H1 (cell line): ENCODE measurements around the gene FHL2. TPM values are rescaled to one million over a fixed set of nuclear protein-coding genes. Genes with fewer than 3 reads are reported as not detected.

Source experiments
- CTCF ChIA-PET: fragments of 300-600 bp; sonication (Branson Sonifier 250); formaldehyde crosslinking; loops from one replicate; lab custom pipeline; 2021; ENCODE audit not compliant: partially characterized antibody; lab: Charles Lee
- POLR2A ChIA-PET: fragments of 300-600 bp; sonication (Branson Sonifier 250); formaldehyde crosslinking; loops from one replicate; lab custom pipeline; 2021; ENCODE audit warnings: inconsistent platforms; ENCODE audit not compliant: partially characterized antibody; lab: Charles Lee
- DNase-seq, 2 experiments: peaks; one replicate each; pipeline versions ENCODE4 v3.0.0 to v3.0.0-alpha.2; 2010 to 2022; ENCODE audit warnings: low spot score in 2 of 2, low read depth in 1 of 2, mixed read lengths in 1 of 2
- FAIRE-seq: peaks from 2 replicates; lab custom pipeline; 2011; peaks lifted over from hg19 to GRCh38; lab: Jason Lieb, UNC
- H2AFZ ChIP-seq: 2 replicates; pipeline ENCODE4 v1.8.1; 2012; ENCODE audit warnings: low read length, inconsistent platforms
- H2AK5ac ChIP-seq: 2 replicates; pipeline ENCODE4 v1.6.1; 2013; ENCODE audit warnings: low read depth, low read length
- H2BK120ac ChIP-seq: replicated peaks from 2 replicates; pipeline ENCODE3; 2013; ENCODE audit warnings: low read depth, low read length, inconsistent platforms
- H2BK12ac ChIP-seq: 2 replicates; pipeline ENCODE4 v1.6.1; 2013; ENCODE audit warnings: low read depth, low read length
- H2BK15ac ChIP-seq: 2 replicates; pipeline ENCODE4 v1.6.1; 2013; ENCODE audit warnings: low read length
- H2BK20ac ChIP-seq: 2 replicates; pipeline ENCODE4 v1.6.1; 2013; ENCODE audit warnings: low read length
- H2BK5ac ChIP-seq: 2 replicates; pipeline ENCODE4 v1.6.1; 2013; ENCODE audit warnings: low read depth, low read length
- H3K14ac ChIP-seq: 2 replicates; pipeline ENCODE4 v1.6.1; 2013; ENCODE audit warnings: inconsistent platforms; ENCODE audit not compliant: insufficient read length
- H3K18ac ChIP-seq: 2 replicates; pipeline ENCODE4 v1.6.1; 2013; ENCODE audit warnings: low read length; ENCODE audit errors: extremely low read depth
- H3K23ac ChIP-seq: 2 replicates; pipeline ENCODE4 v1.6.1; 2013; ENCODE audit warnings: inconsistent platforms; ENCODE audit not compliant: insufficient read length
- H3K23me2 ChIP-seq: 2 replicates; pipeline ENCODE4 v1.6.1; 2013; ENCODE audit warnings: low read depth, low read length
- H3K27ac ChIP-seq: 2 replicates; pipeline ENCODE4 v1.6.1; 2011; ENCODE audit warnings: low read depth, low read length, inconsistent platforms
- H3K27me3 ChIP-seq, 4 experiments: replicated peaks in 1 of 4; 1 replicate in 1 of 4; 2 replicates in 3 of 4; pipeline versions ENCODE4 v1.6.1 to v1.8.1; 2011 to 2013; ENCODE audit warnings: low read length in 3 of 4, mild to moderate bottlenecking in 3 of 4, inconsistent platforms in 2 of 4, mixed read lengths in 2 of 4, moderate library complexity in 1 of 4; ENCODE audit not compliant: control insufficient read depth in 3 of 4, insufficient read depth in 3 of 4; ENCODE audit errors: extremely low read depth in 1 of 4
- H3K36me3 ChIP-seq, 4 experiments: 2 replicates each; pipeline versions ENCODE4 v1.6.1 to v1.8.1; 2011 to 2013; ENCODE audit warnings: mild to moderate bottlenecking in 4 of 4, low read length in 3 of 4, moderate library complexity in 2 of 4, control low read depth in 1 of 4, inconsistent platforms in 1 of 4; ENCODE audit not compliant: insufficient read depth in 4 of 4, control insufficient read depth in 2 of 4
- H3K4ac ChIP-seq: replicated peaks from 2 replicates; pipeline ENCODE3; 2013; ENCODE audit warnings: low read length, low read depth, mixed read lengths, inconsistent platforms; ENCODE audit not compliant: insufficient read length
- H3K4me1 ChIP-seq, 4 experiments: replicated peaks in 1 of 4; 1 replicate in 1 of 4; 2 replicates in 3 of 4; pipeline versions ENCODE4 v1.6.1 to v1.8.1; 2011 to 2013; ENCODE audit warnings: low read length in 3 of 4, inconsistent platforms in 2 of 4, mixed read lengths in 1 of 4; ENCODE audit not compliant: insufficient read depth in 4 of 4, control insufficient read depth in 3 of 4
- H3K4me2 ChIP-seq, 2 experiments: 2 replicates each; pipeline versions ENCODE4 v1.6.1 to v1.8.1; 2011 to 2013; ENCODE audit warnings: low read depth in 2 of 2, low read length in 2 of 2, control low read depth in 1 of 2, inconsistent platforms in 1 of 2, mild to moderate bottlenecking in 1 of 2; ENCODE audit not compliant: insufficient read depth in 1 of 2
- H3K4me3 ChIP-seq, 4 experiments: fragments of 200-600, 300-600 bp in 1 of 4; sonication (generic), shearing (Covaris generic), sonication (Bioruptor Twin) in 1 of 4; 2 replicates each; pipeline versions ENCODE4 v1.5.1 to v1.8.1; 2011 to 2016; ENCODE audit warnings: low read length in 4 of 4, low read depth in 3 of 4, control low read depth in 2 of 4, inconsistent platforms in 2 of 4, mild to moderate bottlenecking in 2 of 4, mixed read lengths in 1 of 4, moderate library complexity in 1 of 4; ENCODE audit not compliant: insufficient read depth in 2 of 4; ENCODE audit errors: extremely low read depth in 1 of 4
- H3K56ac ChIP-seq: replicated peaks from 2 replicates; pipeline ENCODE3; 2013; ENCODE audit warnings: low read depth, mild to moderate bottlenecking, mixed read lengths, low read length, inconsistent platforms; ENCODE audit not compliant: insufficient read length
- H3K79me1 ChIP-seq: 2 replicates; pipeline ENCODE4 v1.6.1; 2013; ENCODE audit warnings: low read depth, low read length, control low read depth
- H3K79me2 ChIP-seq, 2 experiments: 2 replicates each; pipeline versions ENCODE4 v1.6.1 to v1.8.1; 2012 to 2013; ENCODE audit warnings: low read length in 2 of 2, mild to moderate bottlenecking in 2 of 2, inconsistent platforms in 1 of 2; ENCODE audit not compliant: insufficient read depth in 2 of 2, control insufficient read depth in 1 of 2
- H3K9ac ChIP-seq, 4 experiments: replicated peaks in 1 of 4; 1 replicate in 1 of 4; 2 replicates in 3 of 4; pipeline versions ENCODE4 v1.6.1 to v1.8.1; 2011 to 2013; ENCODE audit warnings: low read depth in 3 of 4, low read length in 3 of 4, control low read depth in 2 of 4, mild to moderate bottlenecking in 2 of 4, moderate library complexity in 2 of 4, inconsistent platforms in 1 of 4; ENCODE audit errors: extremely low read depth in 1 of 4
- H3K9me3 ChIP-seq, 2 experiments: 2 replicates each; pipeline versions ENCODE4 v1.6.1 to v1.8.1; 2012 to 2013; ENCODE audit warnings: mild to moderate bottlenecking in 2 of 2, moderate library complexity in 2 of 2, control low read depth in 1 of 2, inconsistent platforms in 1 of 2, low read depth in 1 of 2, low read length in 1 of 2, mixed read lengths in 1 of 2; ENCODE audit not compliant: insufficient read depth in 2 of 2
- H4K20me1 ChIP-seq, 2 experiments: replicated peaks in 1 of 2; 2 replicates each; pipeline versions ENCODE3 to v1.8.1; 2011 to 2013; ENCODE audit warnings: inconsistent platforms in 2 of 2, low read length in 2 of 2, mild to moderate bottlenecking in 1 of 2; ENCODE audit not compliant: insufficient read depth in 2 of 2, control insufficient read depth in 1 of 2
- H4K5ac ChIP-seq: 2 replicates; pipeline ENCODE4 v1.6.1; 2013; ENCODE audit warnings: low read length, low read depth, mixed read lengths, inconsistent platforms; ENCODE audit not compliant: insufficient read length
- H4K8ac ChIP-seq: 2 replicates; pipeline ENCODE4 v1.8.0; 2013; ENCODE audit warnings: mild to moderate bottlenecking, moderate library complexity, low read length, inconsistent platforms; ENCODE audit not compliant: insufficient read depth; ENCODE audit errors: extremely low read depth
- H4K91ac ChIP-seq: replicated peaks from 2 replicates; pipeline ENCODE3; 2013; ENCODE audit warnings: low read length, mixed read lengths, inconsistent platforms; ENCODE audit not compliant: insufficient read length
- EGR1 ChIP-seq: IDR thresholded peaks from 2 replicates; pipeline ENCODE4 v1.6.1; 2011; ENCODE audit warnings: low read depth, low read length, borderline replicate concordance
- HDAC6 ChIP-seq: IDR thresholded peaks from one replicate; pipeline ENCODE4 v1.7.1; 2012; ENCODE audit warnings: low read depth, mild to moderate bottlenecking, inconsistent platforms, low read length, moderate library complexity
- NRF1 ChIP-seq: IDR thresholded peaks from 2 replicates; pipeline ENCODE4 v1.6.1; 2011; ENCODE audit warnings: mild to moderate bottlenecking, low read depth, low read length, improper control_type of control experiment
- RFX5 ChIP-seq: IDR thresholded peaks from 2 replicates; pipeline ENCODE4 v1.6.1; 2011; ENCODE audit warnings: low read depth, low read length, improper control_type of control experiment, borderline replicate concordance
- WGBS, 2 experiments: shearing (Covaris generic) in 1 of 2; methylation state at CpG; one replicate each; pipeline versions ENCODE4 v1.1.6 to v1.1.7; 2013 to 2015; ENCODE audit warnings: low lambda C conversion rate in 2 of 2, mixed read lengths in 2 of 2, inconsistent platforms in 1 of 2, low coverage in 1 of 2, missing lambda C conversion rate in 1 of 2; ENCODE audit not compliant: insufficient replicate concordance in 2 of 2, insufficient coverage in 1 of 2, insufficient read length in 1 of 2; ENCODE audit errors: extremely low coverage in 1 of 2, missing lambda C conversion rate in 1 of 2; 5-methylcytosine and 5-hydroxymethylcytosine counted together
- polyA plus RNA-seq, 7 experiments: library from polyadenylated mRNA; depleted of rRNA in 3 of 7; stranded (reverse) in 5 of 7; unstranded in 2 of 7; fragments of >200 nt in 5 of 7; fragments of 200-250 nt in 2 of 7; gene quantifications; 1 replicate in 5 of 7; 2 replicates in 1 of 7; 4 replicates in 1 of 7; pipeline versions ENCODE4 v1.2.1 to v1.2.3, GENCODE V29; 2011 to 2013; ENCODE audit warnings: missing spikeins in 2 of 7, mixed read lengths in 2 of 7
- total RNA-seq: library from RNA; stranded (reverse); fragmentation: NEBNext Ultra II Directional; extraction: Animal tissue kit (Norgen Biotek cat#: 25700); gene quantifications from 2 replicates; pipeline ENCODE4 v1.2.1, GENCODE V29; 2021
- TF ChIP-seq, protein P1 (sequence below): IDR thresholded peaks from 2 replicates; pipeline ENCODE4 v1.6.1; 2012; ENCODE audit warnings: inconsistent platforms

The FHL2 gene
- total and polyA plus RNA-seq, 2 of the 8 experiments (the other 6 are each of a cell fraction or from before 2014, with no cell fraction given), result 33.2 to 64.3 TPM

DNA sequence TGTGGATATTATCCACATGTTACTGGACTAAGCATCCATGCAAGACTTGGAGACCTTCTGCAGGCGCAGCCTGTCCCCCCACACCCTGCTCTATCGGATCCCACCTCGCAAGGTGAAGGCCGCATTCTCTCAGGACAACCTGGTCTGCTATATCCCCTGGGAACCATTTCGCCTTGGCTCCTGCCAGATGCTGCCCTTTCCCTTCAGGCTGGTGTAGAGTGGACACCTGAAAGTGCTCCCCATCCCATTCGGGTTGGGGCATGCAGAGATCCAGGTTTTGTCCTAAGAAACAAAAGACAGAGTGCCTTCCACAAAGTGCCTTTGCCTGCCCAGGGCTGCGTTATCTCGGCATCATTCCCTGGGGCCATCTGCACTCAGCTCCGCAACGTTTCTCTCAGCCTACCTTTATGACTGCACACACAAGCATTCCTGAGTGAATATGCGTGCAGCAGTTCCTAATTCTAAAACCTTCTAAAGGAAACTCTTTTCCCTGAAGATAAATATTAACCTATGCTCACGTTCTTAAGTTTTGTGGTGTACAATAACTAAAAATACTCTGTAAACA is 20.5 kb downstream of the FHL2 start:
- Histone ChIP-seq H3K4me1 (no peaks in the 10 kb centered on the region; a peak in 2 of 7 replicates), H3K27me3 (no peaks in the 10 kb centered on the region)
- POLR2A ChIA-PET, result interaction anchor here (0.6 to 1.1 kb wide), 2 partner anchors 16 to 49 kb away, joined by 3 to 4 read pairs; no protein-coding TSS in a partner anchor

More for the DNA sequence above, 20.5 kb downstream of the FHL2 start:
- H2BK5ac ChIP-seq, result no peak overlapping the region
- H2AFZ ChIP-seq, result no peak overlapping the region
- no peak overlapping the region for H2BK20ac ChIP-seq
- no peak overlapping the region for H3K4ac ChIP-seq
- H3K4me2 ChIP-seq, result no peak overlapping the region
- no peak overlapping the region for H2AK5ac ChIP-seq
- TF ChIP-seq, protein P1, sequence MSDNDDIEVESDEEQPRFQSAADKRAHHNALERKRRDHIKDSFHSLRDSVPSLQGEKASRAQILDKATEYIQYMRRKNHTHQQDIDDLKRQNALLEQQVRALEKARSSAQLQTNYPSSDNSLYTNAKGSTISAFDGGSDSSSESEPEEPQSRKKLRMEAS, result no peak
- no peak for TF ChIP-seq NRF1
- TF ChIP-seq RFX5, result no peak
- no peak for TF ChIP-seq EGR1
- TF ChIP-seq HDAC6, result no peak
- H3K23me2 ChIP-seq, result no peaks in the 10 kb centered on the region
- H3K56ac ChIP-seq, result no peak overlapping the region
- H3K36me3 ChIP-seq, result peaks cover under 1 to 15% (median 4%) of the 10 kb centered on the region in 4 experiments; a peak in 4 of 8 replicates
- no peak overlapping the region for H4K5ac ChIP-seq
- H4K8ac ChIP-seq, result no peak overlapping the region
- H3K79me2 ChIP-seq, result no peaks in the 10 kb centered on the region
- H3K4me3 ChIP-seq, result no peak overlapping the region
- FAIRE-seq (no peak), DNase-seq (no peak)
- H2BK12ac ChIP-seq, result no peak overlapping the region
- no peak overlapping the region for H2BK15ac ChIP-seq
- 86% methylated on average over 12 of the region's 12 CpGs; no CpG with 5 or more reads in 1 of the 2 experiments for WGBS, 2 experiments
- H3K79me1 ChIP-seq, result no peaks in the 10 kb centered on the region
- H3K27ac ChIP-seq, result no peak overlapping the region; the same call in 1 of the 2 replicates
- H3K9me3 ChIP-seq, result no peaks in the 10 kb centered on the region
- no peak overlapping the region for H3K18ac ChIP-seq
- no peak overlapping the region for H3K9ac ChIP-seq
- no peak overlapping the region for H3K23ac ChIP-seq
- CTCF ChIA-PET, result interaction anchor here (0.8 to 2.6 kb wide), 6 partner anchors 9 to 144 kb away, joined by 3 to 8 read pairs (median 4); no protein-coding TSS in a partner anchor
- no peak overlapping the region for H3K14ac ChIP-seq
- H4K91ac ChIP-seq, result no peak overlapping the region
- no peak overlapping the region for H2BK120ac ChIP-seq
- H4K20me1 ChIP-seq, result no peaks in the 10 kb centered on the region
